ENCODE results near the gene RAP1GAP.

Gene RAP1GAP

DNA sequence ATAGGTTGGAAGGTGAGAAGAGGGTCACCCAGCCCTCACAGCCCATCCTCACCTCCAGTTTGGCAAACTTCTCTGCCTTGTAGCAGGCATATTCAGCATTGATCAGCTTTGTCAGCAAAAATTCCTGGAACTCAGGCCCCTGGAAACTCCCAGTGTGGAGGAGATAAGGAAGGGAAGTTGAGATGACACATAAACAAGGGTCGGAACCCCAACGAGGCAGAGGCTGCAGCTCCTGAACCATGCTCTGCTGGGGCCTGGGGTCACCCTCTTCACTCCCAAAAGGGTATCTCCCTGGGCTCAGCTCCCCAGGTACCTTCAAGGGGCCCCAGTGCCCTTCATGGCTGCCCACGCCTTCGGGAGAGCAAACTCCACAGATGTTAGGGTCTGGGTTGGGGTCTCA is 60.4 kb downstream of the RAP1GAP start:
- DNase-seq (ENCODE audit: low spot score): no peak

DNA sequence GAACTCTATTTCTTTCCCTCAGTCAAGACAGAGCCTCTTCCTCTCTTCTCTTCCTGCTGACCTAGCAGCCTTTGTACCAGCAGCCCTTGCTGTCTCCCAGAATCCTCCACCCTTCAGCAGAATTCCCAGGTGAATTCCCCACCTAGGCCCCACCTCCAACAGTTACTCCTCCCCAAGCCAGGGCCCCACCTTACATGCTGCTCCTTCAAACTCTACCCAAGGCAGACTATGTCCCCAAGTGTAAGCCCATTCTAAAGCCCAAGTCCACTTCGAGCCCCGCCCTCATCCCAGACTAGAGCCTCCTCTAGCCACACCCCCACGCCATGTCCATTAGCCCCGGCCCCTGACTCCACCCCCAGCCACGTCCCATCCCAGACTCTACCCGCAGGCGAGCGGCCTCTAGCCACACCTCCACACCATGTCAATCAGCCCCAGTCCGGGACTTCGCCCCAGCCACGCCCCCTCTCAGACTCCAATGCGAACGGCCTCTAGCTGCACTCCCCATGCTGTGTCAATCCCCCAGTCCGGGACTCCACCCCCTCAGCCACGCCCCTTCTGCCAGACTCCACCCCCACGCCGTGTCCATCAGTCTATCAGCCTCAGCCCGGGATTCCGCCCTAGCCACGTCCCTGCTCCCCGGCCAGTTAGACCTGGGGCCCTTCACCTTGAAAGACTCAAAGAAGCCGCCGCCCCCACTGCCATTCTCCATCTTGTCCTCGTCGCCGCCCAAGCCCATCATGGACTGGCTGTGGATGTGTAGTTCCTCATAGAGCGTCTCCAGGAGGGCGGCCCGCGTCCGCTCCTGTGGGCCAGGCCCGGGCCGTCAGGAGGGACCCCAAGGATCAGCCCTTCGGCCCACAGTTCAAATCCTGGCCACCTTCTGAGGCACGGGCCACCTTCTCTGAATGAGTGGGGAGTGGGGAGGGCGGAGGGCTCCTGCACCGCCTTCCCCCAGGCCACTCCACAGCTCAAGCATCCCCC is 61.3 kb downstream of the RAP1GAP start:
- peak; percentile 88 for DNase-seq (ENCODE audit: low spot score)

DNA sequence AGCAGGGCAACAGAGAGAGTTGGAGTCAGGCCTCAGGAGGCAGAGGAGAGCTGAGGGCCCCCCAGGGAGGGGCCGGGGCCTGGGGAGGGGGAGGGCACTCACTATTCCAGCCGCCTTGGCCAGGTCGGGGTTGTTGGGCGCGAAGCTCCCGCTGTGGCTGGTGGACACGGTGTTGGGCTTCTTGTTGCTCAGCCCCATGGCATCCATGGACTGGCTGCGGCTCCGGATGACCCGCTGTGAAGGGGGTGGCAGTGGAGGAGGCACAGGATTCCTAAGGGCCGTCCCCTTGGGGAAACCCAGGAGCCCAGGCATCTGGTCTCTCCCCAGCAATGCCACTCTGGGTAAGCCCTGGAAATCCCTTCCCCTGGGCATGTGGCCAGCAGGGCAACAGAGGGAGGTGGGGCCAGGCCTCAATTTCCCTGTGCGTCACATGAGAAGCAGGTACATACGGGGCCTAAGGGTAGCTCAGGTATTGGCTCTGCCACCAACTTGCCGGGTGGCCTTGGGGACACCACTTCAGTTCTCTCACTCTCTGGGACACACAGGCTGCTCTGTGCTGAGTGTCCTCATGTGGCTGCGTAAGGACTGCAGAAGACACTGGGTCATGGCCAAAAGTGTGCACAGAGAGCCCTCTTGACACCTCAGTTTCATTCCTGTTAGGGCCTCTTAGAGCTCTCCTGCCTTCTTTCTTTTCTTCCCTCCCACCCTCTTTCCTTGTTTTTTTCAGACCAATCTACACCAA is 63.0 kb downstream of the RAP1GAP start:
- DNase-seq (ENCODE audit: low spot score): no peak

DNA sequence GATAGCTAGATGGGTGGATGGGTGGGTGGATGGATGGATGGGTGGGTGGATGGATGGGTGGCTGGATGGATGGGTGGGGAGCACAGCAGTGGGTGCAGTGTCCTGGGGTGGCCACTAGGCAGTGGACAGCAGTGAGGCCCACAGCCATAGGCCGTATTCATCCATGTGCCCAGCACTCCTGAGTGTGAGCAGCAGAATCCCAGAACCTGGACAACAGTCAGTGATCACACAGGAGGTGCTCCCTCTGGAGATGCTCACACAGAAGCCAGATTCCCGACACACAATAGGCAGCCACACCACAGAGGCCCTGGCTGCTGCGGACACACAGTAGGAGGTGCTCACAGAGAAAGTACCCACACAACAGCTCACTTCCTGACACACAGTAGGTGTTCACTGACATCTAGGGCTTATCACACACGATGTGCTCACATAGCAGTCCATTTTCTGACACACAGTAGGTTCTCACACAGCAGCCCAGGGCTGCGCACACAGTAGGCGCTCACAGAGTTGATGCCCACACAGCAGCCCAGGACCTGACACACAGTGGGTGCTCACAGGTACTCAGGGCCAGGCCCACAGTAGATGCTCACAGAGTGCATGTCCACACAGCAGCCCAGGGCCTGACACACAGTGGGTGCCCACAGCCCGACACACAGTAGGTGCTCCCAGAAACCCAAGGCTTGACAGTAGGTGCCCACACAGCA is 64.0 kb downstream of the RAP1GAP start:
- no peak for DNase-seq (ENCODE audit: low spot score)

DNA sequence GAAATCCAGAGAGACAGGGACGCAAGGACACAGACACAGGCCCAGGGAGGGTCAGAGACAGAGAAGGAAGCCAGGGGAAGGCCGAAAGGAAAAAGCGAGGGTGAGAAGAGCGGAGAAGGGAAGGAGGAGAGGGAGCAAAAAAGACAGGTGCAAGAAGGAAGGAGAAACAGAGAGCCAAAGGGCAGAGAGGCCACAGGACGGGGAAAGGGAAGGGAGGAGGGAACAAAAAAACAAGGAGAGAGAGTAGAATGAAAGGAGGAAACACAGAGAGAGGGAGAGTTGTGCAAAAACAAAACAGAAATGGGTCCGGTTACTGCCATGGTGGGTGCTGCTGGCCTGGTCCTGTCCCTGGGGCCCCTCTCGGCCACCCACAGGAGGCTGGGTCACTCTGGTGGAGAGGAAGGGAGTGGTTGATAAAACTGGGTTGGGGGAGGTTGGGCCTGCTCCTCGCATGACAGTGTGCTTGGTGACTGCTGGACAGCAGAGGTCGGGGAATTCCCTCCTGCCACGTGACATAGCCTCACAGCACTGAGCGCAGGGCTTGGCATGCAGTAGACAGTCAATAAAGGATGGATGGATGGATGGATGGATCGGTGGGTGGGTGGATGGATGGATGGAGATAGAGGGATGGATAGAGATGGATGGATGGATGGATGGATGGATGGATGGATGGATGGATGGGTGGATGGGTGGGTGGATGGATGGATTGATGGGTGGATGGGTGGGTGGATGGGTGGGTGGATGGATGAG is 64.8 kb downstream of the RAP1GAP start:
- DNase-seq (ENCODE audit: low spot score): no peak

DNA sequence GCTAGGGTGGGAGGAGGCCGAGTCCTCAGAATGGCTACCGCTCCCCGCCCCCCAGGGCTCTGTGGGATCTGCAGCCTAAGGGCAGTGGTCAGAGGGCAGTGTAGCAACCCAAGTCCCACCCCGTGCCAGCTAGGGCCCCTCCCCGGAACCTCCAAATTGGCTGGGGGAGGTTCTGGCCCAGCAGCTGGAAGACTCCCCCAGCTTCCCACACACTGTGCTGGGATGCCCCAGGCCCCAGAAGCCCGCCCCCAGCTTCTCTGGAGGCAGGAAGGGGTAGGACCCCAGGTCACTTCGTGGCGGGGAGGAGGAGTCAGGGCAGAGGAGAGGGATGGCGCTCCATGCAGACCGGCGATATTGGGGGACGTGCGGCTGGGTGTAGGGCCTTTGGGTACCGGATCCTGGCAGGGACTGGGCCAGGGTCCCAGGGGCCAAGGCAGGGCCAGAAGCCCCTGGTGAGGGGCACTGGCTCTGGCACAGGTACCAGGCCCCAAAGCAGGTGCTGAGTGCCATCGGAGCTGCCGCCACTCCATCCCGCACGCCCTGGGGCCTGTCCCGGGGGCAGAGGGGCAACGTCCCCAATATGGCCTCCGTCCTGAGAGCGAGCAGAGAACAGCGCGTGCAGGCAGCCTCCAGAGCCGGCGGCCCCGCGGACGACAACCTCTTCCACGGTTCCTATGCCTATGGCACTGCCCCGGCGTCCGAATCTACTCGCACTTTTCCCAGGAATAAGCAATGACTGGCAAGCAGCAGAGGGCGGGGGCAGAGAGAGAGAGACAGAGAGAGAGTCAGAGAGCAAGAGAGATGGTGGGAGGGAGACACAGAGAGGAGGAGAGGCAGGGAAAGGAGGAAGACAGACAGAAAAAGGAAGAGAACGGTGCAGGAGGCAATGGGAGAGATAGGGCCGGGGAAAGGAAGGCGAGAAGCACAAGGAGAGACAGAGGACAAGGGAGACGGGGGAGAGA is 65.7 kb downstream of the RAP1GAP start:
- DNase-seq (ENCODE audit: low spot score): no peak

DNA sequence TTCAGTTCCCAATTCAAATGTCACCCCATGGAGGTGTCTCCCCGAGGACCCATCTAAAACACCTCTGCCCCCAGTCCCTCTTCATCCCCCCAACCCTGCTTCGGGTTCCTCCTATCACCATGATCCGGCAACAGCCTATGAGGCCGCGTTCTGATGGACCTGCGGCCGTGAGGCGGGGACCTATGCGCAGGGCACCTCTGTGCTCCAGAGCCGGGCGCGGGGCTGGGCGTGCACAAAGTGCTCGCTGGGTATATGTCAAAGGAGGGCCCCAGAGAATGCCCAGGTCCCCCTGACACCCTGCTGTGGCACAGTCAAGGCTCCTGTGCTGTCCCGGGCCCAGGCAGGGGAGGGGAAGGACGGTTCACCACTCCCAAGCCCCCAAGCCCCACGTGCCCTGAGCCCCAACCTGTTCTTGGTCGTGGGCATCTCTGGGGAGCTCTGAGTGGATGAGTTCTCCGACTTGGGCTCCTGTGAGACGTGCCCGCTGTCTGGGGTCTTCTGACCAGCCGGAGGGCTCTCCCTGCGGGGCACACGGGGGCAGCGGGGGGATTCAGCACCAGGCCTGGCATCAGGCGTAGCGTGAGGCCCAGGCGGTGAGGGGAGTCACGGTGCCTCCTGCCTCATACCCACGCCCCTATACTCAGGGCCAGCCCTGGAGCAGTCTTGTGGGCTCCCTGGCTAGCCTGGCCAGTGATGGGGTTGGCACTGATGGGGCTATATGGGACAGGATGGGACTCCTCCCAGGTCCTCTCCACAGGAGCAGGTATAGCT is 67.7 kb downstream of the RAP1GAP start:
- DNase-seq (ENCODE audit: low spot score): no peak

DNA sequence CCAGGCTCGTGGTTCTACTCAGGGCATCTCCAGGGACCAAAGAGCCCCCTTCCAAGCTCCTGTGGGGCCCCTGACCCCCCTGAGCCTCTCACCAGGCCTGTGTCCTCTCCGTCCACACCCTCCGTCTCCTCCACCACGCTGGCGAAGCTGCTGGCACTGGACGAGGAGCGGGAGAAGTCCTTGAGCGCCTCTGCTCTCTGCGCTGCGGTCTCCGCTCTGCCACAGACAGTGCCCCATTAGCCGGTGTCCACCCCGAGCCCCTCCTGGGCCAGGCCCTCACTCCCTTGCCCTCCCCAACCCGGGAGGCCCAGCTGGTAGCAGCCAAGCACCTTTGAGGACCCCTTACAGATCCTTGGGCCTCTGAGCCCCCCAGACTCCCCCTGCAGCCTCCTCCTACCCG is 69.8 kb downstream of the RAP1GAP start:
- no peak for DNase-seq (ENCODE audit: low spot score)

DNA sequence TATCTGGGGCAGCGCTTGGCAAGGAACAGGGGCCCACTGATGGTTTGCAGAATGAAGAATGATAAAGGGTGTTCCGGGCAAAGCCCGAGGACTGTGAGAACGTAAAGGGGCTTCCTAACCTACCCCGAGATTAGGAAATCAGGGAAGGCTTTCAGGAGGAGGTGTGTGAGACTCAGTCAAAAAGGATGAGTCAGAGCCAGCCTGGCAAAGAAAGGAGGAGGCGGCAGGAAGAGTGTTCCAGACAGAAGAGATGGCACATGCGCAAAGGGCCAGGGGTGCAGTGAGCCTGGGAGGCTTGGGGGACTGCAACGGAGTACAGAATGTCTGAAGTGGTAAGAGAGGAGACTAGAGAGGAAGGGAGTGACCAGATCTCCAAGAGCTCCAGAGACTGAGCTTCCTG is 70.3 kb downstream of the RAP1GAP start:
- DNase-seq (ENCODE audit: low spot score): no peak

DNA sequence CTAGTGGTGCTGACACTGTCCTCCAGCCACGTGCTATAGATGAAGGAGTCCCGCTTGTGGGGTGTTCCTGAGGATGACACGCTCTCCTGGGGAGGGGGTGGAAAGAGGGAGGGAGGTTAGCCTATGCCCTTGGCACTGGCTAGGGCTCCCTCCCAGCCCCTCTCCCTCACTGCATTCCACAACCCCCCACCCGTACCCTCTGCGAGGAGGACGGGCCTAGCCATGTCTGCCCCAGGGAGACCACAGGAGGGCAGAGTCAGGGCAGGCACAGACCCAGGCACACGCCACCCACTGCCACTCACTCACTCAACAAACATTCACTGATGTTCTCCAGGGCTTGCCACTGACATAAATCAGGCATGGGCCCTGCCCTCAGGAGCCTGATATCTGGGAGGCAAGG is 70.7 kb downstream of the RAP1GAP start:
- no peak for DNase-seq (ENCODE audit: low spot score)

DNA sequence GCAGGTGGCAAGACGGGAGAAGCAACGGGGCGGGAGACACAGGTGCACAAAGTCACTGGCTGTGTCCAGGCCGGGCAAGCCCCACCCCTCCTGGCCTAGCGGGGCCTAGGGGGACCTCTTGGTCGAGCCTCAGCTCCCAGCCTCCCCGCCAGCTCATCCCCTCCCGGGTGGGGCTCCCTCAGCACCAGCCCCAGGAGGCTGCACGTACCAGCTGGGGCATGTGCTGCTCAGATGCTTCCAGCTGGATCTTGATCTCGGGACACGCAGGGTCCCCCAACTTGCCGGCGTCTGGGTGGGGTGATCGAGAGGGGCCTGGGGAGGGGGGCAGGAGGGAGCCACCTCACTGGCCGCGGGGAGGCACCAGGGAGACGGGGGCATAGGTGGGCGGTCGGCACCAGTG is 71.4 kb downstream of the RAP1GAP start:
- DNase-seq (ENCODE audit: low spot score): no peak

DNA sequence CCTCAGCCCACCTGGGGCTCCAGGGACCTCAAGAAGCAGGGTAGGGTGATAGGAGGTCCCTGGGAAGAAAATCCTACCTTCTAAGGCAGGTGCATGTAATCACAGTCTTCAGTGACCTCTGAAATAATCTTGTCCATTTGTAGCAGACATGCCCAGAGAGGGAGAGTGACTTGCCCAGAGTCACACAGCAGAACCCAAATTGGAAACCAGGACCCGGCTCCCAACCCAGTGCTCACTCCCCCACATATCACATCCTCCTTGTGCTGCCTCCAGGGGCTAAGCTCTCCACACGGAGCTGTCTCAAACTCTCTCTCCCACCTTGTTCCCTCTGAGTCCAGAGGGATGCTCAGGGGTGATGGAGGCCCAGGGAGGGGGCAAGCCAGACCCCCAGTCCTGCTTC is 72.5 kb downstream of the RAP1GAP start:
- DNase-seq (ENCODE audit: low spot score): no peak

DNA sequence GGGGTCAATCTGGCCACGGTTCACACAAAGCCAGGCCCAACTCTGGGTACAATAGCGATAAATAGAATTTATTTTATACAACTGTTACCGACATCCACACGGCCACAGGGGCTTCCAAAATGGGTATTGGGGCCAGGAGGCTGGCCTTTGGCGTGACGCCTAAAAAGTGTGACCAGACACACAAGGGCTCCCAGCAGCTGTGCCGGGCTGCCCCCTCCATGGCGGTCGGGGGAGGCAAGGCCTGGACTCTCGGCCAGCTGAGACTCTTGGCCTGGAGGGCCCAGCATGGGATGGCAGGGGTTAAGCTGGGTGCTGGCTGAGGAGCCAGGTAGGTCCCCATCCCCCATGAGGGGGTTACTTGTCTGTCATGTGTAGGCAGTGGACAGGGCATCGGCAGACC is 73.0 kb downstream of the RAP1GAP start:
- no peak for DNase-seq (ENCODE audit: low spot score)

DNA sequence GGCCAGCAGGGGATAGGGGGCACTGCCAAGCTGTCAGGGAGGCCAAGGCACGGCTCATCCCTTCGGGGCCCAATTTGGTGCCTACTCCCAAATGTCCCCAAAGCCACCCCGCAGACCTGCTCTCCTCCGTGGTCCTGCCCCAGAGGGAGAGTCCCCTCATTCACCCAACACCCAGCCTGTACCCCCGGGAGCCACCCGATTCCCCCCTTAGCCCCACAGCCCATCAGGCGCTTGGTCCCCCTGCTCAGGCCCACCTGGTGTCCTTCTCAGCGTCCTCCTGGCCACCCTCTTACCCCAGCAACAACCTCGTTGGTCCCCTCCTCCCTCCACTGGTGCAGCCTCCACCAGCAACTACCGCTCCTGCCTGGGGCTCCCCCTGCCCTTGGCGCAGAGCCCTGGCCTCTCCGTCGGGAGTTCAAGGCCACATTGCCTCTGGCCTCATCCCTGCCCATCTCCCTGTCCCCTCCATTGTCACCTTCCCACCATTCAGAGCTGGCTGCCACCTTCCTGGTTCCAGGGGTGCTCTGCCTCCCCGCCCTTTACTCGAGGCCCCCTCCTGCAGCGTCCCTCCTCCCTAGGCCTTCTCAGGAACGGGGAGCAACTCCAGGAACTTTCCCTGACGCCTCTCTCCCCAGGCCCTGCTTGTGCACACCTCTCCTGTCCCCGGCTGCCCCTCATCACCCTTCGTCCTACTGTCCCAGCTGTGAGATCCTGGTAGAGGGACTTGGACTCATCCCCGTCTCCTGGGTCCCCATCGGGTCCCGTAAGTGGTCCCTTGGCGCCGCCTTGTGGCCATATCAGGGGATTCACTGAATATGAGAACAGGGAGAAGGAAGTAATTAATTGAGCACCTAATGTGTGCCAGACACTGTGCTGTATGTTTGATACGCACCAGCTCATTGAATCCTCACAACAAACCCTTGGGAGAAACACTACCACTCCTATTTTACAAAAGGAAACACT is 73.9 kb downstream of the RAP1GAP start:
- DNase-seq (ENCODE audit: low spot score): peak; percentile 82

DNA sequence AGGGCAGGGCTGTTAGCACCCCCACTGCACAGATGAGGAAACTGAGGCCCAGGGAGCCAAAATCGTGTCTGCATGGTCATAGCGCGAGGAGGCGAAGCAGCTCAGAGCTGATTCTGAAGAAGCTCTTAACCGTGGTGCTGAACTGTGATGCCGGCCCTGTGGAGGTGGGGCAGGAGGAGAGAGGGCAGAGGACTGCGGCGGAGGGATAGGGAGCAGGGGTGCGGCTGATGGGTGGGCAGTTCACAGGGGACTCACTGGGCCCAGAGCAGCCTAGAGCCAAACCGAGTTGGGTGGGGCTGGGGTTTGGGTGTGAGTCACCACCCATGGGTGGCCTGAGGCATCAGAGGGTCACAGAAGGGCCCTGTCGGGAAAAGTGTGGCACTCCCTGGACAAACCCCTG is 74.7 kb downstream of the RAP1GAP start:
- DNase-seq (ENCODE audit: low spot score): no peak

DNA sequence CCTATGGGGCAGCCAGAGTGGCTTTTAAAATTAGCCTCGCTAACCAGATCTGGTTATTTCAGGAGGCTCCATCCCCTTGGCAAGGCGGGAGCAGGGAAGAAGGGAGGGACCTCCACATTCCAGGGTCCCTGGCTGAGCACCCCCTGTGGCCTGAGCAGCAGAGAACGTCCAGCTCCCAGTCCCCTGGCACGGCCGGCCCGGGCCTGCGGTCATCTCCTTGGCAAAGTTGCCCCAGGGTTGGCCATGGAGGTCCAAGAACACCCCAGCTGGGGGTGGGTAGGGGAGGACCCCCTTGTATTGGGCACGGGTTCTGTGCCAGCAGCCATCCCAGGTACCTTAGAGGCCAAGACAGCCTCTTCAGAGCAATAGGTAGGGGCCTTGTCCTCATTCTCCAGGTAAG is 75.9 kb downstream of the RAP1GAP start:
- no peak for DNase-seq (ENCODE audit: low spot score)

DNA sequence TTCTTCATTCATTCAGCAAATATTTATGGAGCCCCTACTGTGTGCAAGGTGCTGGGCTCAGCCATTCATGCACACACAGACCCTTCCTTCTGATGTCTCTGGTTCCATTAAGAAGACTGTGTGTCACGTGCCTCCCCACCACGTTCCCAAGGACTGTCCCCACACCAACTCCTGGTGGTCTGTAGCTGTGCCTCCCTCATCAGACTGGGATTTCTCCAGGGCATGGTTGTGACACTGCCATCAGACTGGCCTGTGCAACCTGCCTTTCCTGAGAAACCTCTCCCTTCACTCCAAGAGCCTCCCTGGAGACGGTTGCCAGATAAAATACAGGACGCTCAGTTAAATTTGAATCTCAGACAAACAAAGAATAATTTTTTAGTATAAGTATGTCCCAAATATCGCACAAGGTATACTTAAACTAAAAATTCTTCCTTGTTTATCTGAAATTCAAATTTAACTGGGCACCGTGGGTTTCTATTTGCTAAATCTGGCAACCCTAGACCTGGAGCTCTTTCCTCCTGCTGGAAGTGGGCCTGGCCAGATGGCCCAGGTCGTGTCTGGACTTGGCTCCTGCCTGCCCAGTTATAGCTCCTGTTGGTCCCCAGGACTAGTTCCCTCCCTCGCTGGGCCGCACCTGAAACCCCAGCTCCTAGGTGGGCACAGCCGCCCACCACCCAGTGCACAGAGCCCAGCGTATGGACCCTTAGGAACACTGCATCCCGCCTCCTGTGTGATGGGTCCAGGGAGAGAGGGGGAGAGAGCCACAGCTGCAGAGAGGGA is 76.9 kb downstream of the RAP1GAP start:
- no peak for DNase-seq (ENCODE audit: low spot score)

DNA sequence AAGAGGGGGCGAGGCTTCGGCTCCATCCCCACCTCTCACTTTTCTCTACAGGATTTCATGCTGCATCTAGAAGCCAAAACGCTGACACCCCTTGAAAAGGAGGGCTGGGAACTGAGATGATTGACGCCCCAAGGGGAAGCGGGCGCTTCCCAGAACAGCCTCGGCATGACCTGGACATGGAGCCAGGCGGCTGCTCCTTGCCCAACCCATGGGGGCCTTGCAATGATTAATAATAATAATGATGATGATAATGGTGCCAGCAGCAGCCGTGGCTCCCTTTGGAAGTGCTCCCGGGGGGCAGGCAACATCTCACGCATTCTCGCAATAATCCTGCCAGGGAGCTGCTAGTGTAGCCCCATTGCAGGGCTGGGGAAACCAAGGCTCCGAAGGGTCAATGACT is 78.2 kb downstream of the RAP1GAP start:
- DNase-seq (ENCODE audit: low spot score): no peak
